ENCODE measurements around the gene PPP4R4. TPM values are rescaled to one million over a fixed set of nuclear protein-coding genes. Genes with fewer than 3 reads are reported as not detected.

The PPP4R4 gene
- polyA plus RNA-seq, 4 donors: 0.03 to 0.13 TPM; not detected in 2

GRCh38 chr14:94176808-94177207, 2.7 kb downstream of the PPP4R4 start:
- Histone ChIP-seq H3K27ac (ENCODE audit: low read depth in 1 of 3, low read length in 2 of 3) (no peak overlapping the region), H3K4me1 (ENCODE audit: control insufficient read depth in 3 of 3, insufficient read depth in 2 of 3, low read depth in 1 of 3, low read length in 2 of 3) (peaks cover 0 to 4% (median 0%) of the 10 kb centered on the region in 3 donors), H3K9me3 (ENCODE audit: control insufficient read depth in 2 of 2, insufficient read depth in 1 of 2, low read depth in 1 of 2, low read length in 1 of 2) (no peaks in the 10 kb centered on the region), H3K36me3 (ENCODE audit: control insufficient read depth in 3 of 3, insufficient read depth in 2 of 3, low read depth in 1 of 3, low read length in 3 of 3) (no peaks in the 10 kb centered on the region), H3K4me3 (ENCODE audit: low read depth in 1 of 3, low read length in 3 of 3) (no peak overlapping the region), H3K27me3 (ENCODE audit: control insufficient read depth in 3 of 3, insufficient read depth in 3 of 3, low read length in 3 of 3) (peaks cover 0 to 41% (median 8%) of the 10 kb centered on the region in 3 donors)
- FAIRE-seq (no peak), DNase-seq (no peak)
- WGBS, 3 donors: 50 to 65% (median 61%) methylated on average over 3 of the region's 3 CpGs

- no peak overlapping the region for H3K27ac ChIP-seq (ENCODE audit: low read depth in 1 of 3, low read length in 2 of 3)
- peaks cover 0 to 4% (median 0%) of the 10 kb centered on the region in 3 donors for H3K4me1 ChIP-seq (ENCODE audit: control insufficient read depth in 3 of 3, insufficient read depth in 2 of 3, low read depth in 1 of 3, low read length in 2 of 3)
- H3K4me3 ChIP-seq (ENCODE audit: low read depth in 1 of 3, low read length in 3 of 3): no peak overlapping the region
- peaks cover 2 to 33% (median 6%) of the 10 kb centered on the region in 3 donors for H3K27me3 ChIP-seq (ENCODE audit: control insufficient read depth in 3 of 3, insufficient read depth in 3 of 3, low read length in 3 of 3)
- no peaks in the 10 kb centered on the region for H3K36me3 ChIP-seq (ENCODE audit: control insufficient read depth in 3 of 3, insufficient read depth in 2 of 3, low read depth in 1 of 3, low read length in 3 of 3)
- DNase-seq (no peak), FAIRE-seq (no peak)
- 43 to 76% (median 66%) methylated on average over 1 of the region's 1 CpG for WGBS, 3 donors
- H3K9me3 ChIP-seq (ENCODE audit: control insufficient read depth in 2 of 2, insufficient read depth in 1 of 2, low read depth in 1 of 2, low read length in 1 of 2): no peaks in the 10 kb centered on the region
Measured at GRCh38 chr14:94177806-94178205, 3.7 kb downstream of the PPP4R4 start.

DNA sequence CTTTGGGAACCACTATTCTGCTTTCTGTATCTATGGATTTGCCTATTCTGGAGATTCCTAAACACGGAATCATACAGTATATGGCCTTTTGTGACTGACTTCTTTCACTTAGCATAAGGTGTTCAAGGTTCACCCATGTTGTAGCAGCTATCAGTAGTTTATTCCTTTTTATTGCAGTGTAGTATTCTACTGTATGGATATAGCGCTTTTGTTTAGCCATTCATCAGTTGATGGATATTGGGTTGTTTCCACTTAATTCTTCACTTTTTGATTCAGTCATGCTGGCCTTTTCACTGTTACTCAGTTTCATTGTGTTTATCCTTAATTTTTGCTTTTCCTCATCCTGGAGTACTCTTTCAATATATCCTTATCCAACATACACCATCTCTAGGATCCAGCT, 5.1 kb downstream of the PPP4R4 start:
- peaks cover 2 to 26% (median 6%) of the 10 kb centered on the region in 3 donors for H3K27me3 ChIP-seq (ENCODE audit: control insufficient read depth in 3 of 3, insufficient read depth in 3 of 3, low read length in 3 of 3)
- 69 to 87% (median 70%) methylated on average over 2 of the region's 2 CpGs for WGBS, 3 donors
- DNase-seq: no peak
- no peaks in the 10 kb centered on the region for H3K36me3 ChIP-seq (ENCODE audit: control insufficient read depth in 3 of 3, insufficient read depth in 2 of 3, low read depth in 1 of 3, low read length in 3 of 3)
- no peaks in the 10 kb centered on the region for H3K4me1 ChIP-seq (ENCODE audit: control insufficient read depth in 3 of 3, insufficient read depth in 2 of 3, low read depth in 1 of 3, low read length in 2 of 3)
- H3K27ac ChIP-seq (ENCODE audit: low read depth in 1 of 3, low read length in 2 of 3): no peak overlapping the region
- no peaks in the 10 kb centered on the region for H3K9me3 ChIP-seq (ENCODE audit: control insufficient read depth in 2 of 2, insufficient read depth in 1 of 2, low read depth in 1 of 2, low read length in 1 of 2)
- no peak overlapping the region for H3K4me3 ChIP-seq (ENCODE audit: low read depth in 1 of 3, low read length in 3 of 3)
- no peak for FAIRE-seq

- peak; percentile 5 for FAIRE-seq
- Histone ChIP-seq H3K4me1 (ENCODE audit: control insufficient read depth in 3 of 3, insufficient read depth in 2 of 3, low read depth in 1 of 3, low read length in 2 of 3) (no peaks in the 10 kb centered on the region), H3K27me3 (ENCODE audit: control insufficient read depth in 3 of 3, insufficient read depth in 3 of 3, low read length in 3 of 3) (peaks cover 2 to 12% (median 6%) of the 10 kb centered on the region in 3 donors), H3K9me3 (ENCODE audit: control insufficient read depth in 2 of 2, insufficient read depth in 1 of 2, low read depth in 1 of 2, low read length in 1 of 2) (no peaks in the 10 kb centered on the region), H3K36me3 (ENCODE audit: control insufficient read depth in 3 of 3, insufficient read depth in 2 of 3, low read depth in 1 of 3, low read length in 3 of 3) (no peaks in the 10 kb centered on the region), H3K4me3 (ENCODE audit: low read depth in 1 of 3, low read length in 3 of 3) (no peak overlapping the region), H3K27ac (ENCODE audit: low read depth in 1 of 3, low read length in 2 of 3) (no peak overlapping the region)
- WGBS, 3 donors: 2 to 5% (median 3%) methylated on average over 4 of the region's 4 CpGs
- DNase-seq: peak; percentile 50 to 51
Measured at GRCh38 chr14:94180655-94181271, 6.6 kb downstream of the PPP4R4 start.

DNA sequence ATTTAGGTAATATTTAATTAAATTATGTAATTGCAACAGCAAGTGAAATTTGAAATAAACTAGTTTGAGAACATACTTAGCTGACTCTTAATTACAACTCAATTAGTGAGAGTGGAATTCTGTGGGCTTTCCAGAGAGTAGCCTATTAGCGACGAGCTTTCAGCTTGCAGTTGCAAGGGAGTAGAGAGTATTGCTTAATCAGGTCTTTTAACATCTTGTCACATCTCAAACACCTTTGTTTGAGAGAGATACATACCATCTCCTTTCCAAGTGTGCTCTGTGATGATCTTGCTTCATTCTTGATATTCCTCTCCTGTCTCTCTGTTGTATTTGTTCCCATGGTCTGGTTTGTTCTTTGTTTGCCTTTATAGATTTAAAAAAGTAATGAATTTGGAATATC, 7.7 kb downstream of the PPP4R4 start:
- H3K4me3 ChIP-seq (ENCODE audit: low read depth in 1 of 3, low read length in 3 of 3): no peak overlapping the region
- DNase-seq (no peak), FAIRE-seq (no peak)
- H3K27ac ChIP-seq (ENCODE audit: low read depth in 1 of 3, low read length in 2 of 3): no peak overlapping the region
- no peaks in the 10 kb centered on the region for H3K36me3 ChIP-seq (ENCODE audit: control insufficient read depth in 3 of 3, insufficient read depth in 2 of 3, low read depth in 1 of 3, low read length in 3 of 3)
- peaks cover 2 to 6% (median 5%) of the 10 kb centered on the region in 3 donors for H3K27me3 ChIP-seq (ENCODE audit: control insufficient read depth in 3 of 3, insufficient read depth in 3 of 3, low read length in 3 of 3)
- 72 to 76% (median 76%) methylated on average over 2 of the region's 2 CpGs for WGBS, 3 donors
- H3K9me3 ChIP-seq (ENCODE audit: control insufficient read depth in 2 of 2, insufficient read depth in 1 of 2, low read depth in 1 of 2, low read length in 1 of 2): no peaks in the 10 kb centered on the region
- H3K4me1 ChIP-seq (ENCODE audit: control insufficient read depth in 3 of 3, insufficient read depth in 2 of 3, low read depth in 1 of 3, low read length in 2 of 3): no peaks in the 10 kb centered on the region

- FAIRE-seq: no peak
- Histone ChIP-seq H3K4me3 (ENCODE audit: low read depth in 1 of 3, low read length in 3 of 3) (no peak overlapping the region), H3K27me3 (ENCODE audit: control insufficient read depth in 3 of 3, insufficient read depth in 3 of 3, low read length in 3 of 3) (no peaks in the 10 kb centered on the region), H3K4me1 (ENCODE audit: control insufficient read depth in 3 of 3, insufficient read depth in 2 of 3, low read depth in 1 of 3, low read length in 2 of 3) (no peaks in the 10 kb centered on the region), H3K36me3 (ENCODE audit: control insufficient read depth in 3 of 3, insufficient read depth in 2 of 3, low read depth in 1 of 3, low read length in 3 of 3) (no peaks in the 10 kb centered on the region), H3K27ac (ENCODE audit: low read depth in 1 of 3, low read length in 2 of 3) (no peak overlapping the region), H3K9me3 (ENCODE audit: control insufficient read depth in 2 of 2, insufficient read depth in 1 of 2, low read depth in 1 of 2, low read length in 1 of 2) (peaks cover 0 to 2% of the 10 kb centered on the region in 2 donors)
- no peak for DNase-seq
- WGBS, 3 donors: 65 to 74% (median 70%) methylated on average over 1 of the region's 1 CpG
Measured at GRCh38 chr14:94192536-94192935, 18.4 kb downstream of the PPP4R4 start.

- Histone ChIP-seq H3K27ac (ENCODE audit: low read depth in 1 of 3, low read length in 2 of 3) (no peak overlapping the region), H3K4me3 (ENCODE audit: low read depth in 1 of 3, low read length in 3 of 3) (no peak overlapping the region), H3K4me1 (ENCODE audit: control insufficient read depth in 3 of 3, insufficient read depth in 2 of 3, low read depth in 1 of 3, low read length in 2 of 3) (no peaks in the 10 kb centered on the region), H3K36me3 (ENCODE audit: control insufficient read depth in 3 of 3, insufficient read depth in 2 of 3, low read depth in 1 of 3, low read length in 3 of 3) (no peaks in the 10 kb centered on the region), H3K9me3 (ENCODE audit: control insufficient read depth in 2 of 2, insufficient read depth in 1 of 2, low read depth in 1 of 2, low read length in 1 of 2) (peaks cover 0 to 2% of the 10 kb centered on the region in 2 donors), H3K27me3 (ENCODE audit: control insufficient read depth in 3 of 3, insufficient read depth in 3 of 3, low read length in 3 of 3) (no peaks in the 10 kb centered on the region)
- FAIRE-seq (no peak), DNase-seq (no peak)
- WGBS, 3 donors: 45 to 59% (median 47%) methylated on average over 1 of the region's 1 CpG
Measured at GRCh38 chr14:94193776-94194175, 19.7 kb downstream of the PPP4R4 start.

- peaks cover 0 to 8% of the 10 kb centered on the region in 2 donors for H3K9me3 ChIP-seq (ENCODE audit: control insufficient read depth in 2 of 2, insufficient read depth in 1 of 2, low read depth in 1 of 2, low read length in 1 of 2)
- FAIRE-seq: no peak
- H3K27ac ChIP-seq (ENCODE audit: low read depth in 1 of 3, low read length in 2 of 3): no peak overlapping the region
- H3K4me1 ChIP-seq (ENCODE audit: control insufficient read depth in 3 of 3, insufficient read depth in 2 of 3, low read depth in 1 of 3, low read length in 2 of 3): no peaks in the 10 kb centered on the region
- H3K27me3 ChIP-seq (ENCODE audit: control insufficient read depth in 3 of 3, insufficient read depth in 3 of 3, low read length in 3 of 3): peaks cover 0 to 2% (median 0%) of the 10 kb centered on the region in 3 donors
- no peaks in the 10 kb centered on the region for H3K36me3 ChIP-seq (ENCODE audit: control insufficient read depth in 3 of 3, insufficient read depth in 2 of 3, low read depth in 1 of 3, low read length in 3 of 3)
- no peak for DNase-seq
- 86 to 88% (median 88%) methylated on average over 2 of the region's 2 CpGs for WGBS, 3 donors
- H3K4me3 ChIP-seq (ENCODE audit: low read depth in 1 of 3, low read length in 3 of 3): no peak overlapping the region
Measured at GRCh38 chr14:94196057-94196456, 21.9 kb downstream of the PPP4R4 start.
